ENCODE data around the gene CYSLTR1. TPM values are rescaled to one million over a fixed set of nuclear protein-coding genes. Genes with fewer than 3 reads are reported as not detected.

Gene CYSLTR1
- total and polyA plus RNA-seq, 2 of the 4 experiments (the other 2 are of a cell fraction) = not detected

DNA sequence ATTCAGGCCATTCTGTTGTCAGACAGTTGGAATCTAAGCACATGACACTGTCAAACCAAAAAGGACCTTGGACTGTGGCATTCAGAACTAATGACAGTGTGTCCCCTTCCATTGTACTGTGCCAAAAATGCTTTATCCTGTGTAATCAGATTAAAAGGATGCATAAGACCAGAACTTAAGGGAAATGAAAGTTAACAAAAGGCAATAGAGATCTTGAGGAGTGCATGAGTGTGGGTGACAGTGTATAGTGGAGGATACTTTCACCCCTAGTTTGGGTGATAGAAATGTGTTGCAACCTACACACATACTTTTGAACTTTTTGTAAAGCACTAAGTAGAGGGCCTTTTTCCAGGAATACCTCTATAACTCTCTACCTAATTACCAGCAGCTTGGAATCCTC lies 4.5 kb downstream of the CYSLTR1 start:
- dilution Hi-C loops (cut with HindIII; ENCODE audit: low sequenced_read_pairs, unreplicated experiment) (no loop called here), intact Hi-C loops (cut with micrococcal nuclease) (no loop called here), in situ Hi-C loops (cut with MboI; ENCODE audit: low sequenced_read_pairs) (no loop called here)
- H3K79me1 ChIP-seq (ENCODE audit: low read depth in 1 of 2, low read length in 2 of 2) = no peaks in the 10 kb centered on the region
- ChIA-PET POLR2A (ENCODE audit: unreplicated experiment) (no interaction called here), CTCF (no interaction called here)
- no peak overlapping the region for H3K18ac ChIP-seq (ENCODE audit: low read depth, low read length)
- ATAC-seq (ENCODE audit: low read depth) = no peak
- H2BK20ac ChIP-seq (ENCODE audit: low read depth, low read length) = no peak overlapping the region
- no peak for DNase-seq
- H3K56ac ChIP-seq (ENCODE audit: extremely low read depth, insufficient read depth, low read length) = no peak overlapping the region
- no peak overlapping the region for H2BK5ac ChIP-seq (ENCODE audit: low read depth, low read length, poor library complexity, severe bottlenecking)
- H3K27ac ChIP-seq (ENCODE audit: insufficient read depth, low read length) = no peak overlapping the region
- H2BK120ac ChIP-seq (ENCODE audit: low read depth, low read length) = no peak overlapping the region
- H4K8ac ChIP-seq (ENCODE audit: low read depth in 2 of 2, low read length in 2 of 2) = no peak overlapping the region
- H2AFZ ChIP-seq (replicated peaks; ENCODE audit: low read length, poor library complexity) = no peak overlapping the region
- H3K9me1 ChIP-seq (ENCODE audit: insufficient read depth, low read length) = no peaks in the 10 kb centered on the region
- no peak for TF ChIP-seq RAD21 (IDR thresholded peaks at IDR 0.05; ENCODE audit: low read length)
- no peak for TF ChIP-seq POLR2A (IDR thresholded peaks at IDR 0.05; ENCODE audit: low read depth, low read length)
- TF ChIP-seq SMC3 (IDR thresholded peaks at IDR 0.05; ENCODE audit: low read depth, low read length) = no peak
- TF ChIP-seq CEBPB (IDR thresholded peaks at IDR 0.05; ENCODE audit: low read depth, low read length) = no peak
- TF ChIP-seq, protein P1, sequence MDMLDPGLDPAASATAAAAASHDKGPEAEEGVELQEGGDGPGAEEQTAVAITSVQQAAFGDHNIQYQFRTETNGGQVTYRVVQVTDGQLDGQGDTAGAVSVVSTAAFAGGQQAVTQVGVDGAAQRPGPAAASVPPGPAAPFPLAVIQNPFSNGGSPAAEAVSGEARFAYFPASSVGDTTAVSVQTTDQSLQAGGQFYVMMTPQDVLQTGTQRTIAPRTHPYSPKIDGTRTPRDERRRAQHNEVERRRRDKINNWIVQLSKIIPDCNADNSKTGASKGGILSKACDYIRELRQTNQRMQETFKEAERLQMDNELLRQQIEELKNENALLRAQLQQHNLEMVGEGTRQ (IDR thresholded peaks at IDR 0.05; ENCODE audit: low read depth, low read length) = no peak
- TF ChIP-seq RCOR1 (IDR thresholded peaks at IDR 0.05; ENCODE audit: insufficient replicate concordance, low read length) = no peak
- TF ChIP-seq FOS (IDR thresholded peaks at IDR 0.05; ENCODE audit: low read depth, low read length) = no peak
- TF ChIP-seq, protein P2, sequence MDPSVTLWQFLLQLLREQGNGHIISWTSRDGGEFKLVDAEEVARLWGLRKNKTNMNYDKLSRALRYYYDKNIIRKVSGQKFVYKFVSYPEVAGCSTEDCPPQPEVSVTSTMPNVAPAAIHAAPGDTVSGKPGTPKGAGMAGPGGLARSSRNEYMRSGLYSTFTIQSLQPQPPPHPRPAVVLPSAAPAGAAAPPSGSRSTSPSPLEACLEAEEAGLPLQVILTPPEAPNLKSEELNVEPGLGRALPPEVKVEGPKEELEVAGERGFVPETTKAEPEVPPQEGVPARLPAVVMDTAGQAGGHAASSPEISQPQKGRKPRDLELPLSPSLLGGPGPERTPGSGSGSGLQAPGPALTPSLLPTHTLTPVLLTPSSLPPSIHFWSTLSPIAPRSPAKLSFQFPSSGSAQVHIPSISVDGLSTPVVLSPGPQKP (IDR thresholded peaks at IDR 0.05; ENCODE audit: borderline replicate concordance, low read depth, low read length) = no peak
- TF ChIP-seq MAFK (IDR thresholded peaks at IDR 0.05; ENCODE audit: low read depth, low read length) = no peak
- TF ChIP-seq BHLHE40 (IDR thresholded peaks at IDR 0.05; ENCODE audit: low read depth, low read length) = no peak
- no peak for TF ChIP-seq CHD1 (IDR thresholded peaks at IDR 0.05; ENCODE audit: low read depth, low read length)
- TF ChIP-seq, protein P3, sequence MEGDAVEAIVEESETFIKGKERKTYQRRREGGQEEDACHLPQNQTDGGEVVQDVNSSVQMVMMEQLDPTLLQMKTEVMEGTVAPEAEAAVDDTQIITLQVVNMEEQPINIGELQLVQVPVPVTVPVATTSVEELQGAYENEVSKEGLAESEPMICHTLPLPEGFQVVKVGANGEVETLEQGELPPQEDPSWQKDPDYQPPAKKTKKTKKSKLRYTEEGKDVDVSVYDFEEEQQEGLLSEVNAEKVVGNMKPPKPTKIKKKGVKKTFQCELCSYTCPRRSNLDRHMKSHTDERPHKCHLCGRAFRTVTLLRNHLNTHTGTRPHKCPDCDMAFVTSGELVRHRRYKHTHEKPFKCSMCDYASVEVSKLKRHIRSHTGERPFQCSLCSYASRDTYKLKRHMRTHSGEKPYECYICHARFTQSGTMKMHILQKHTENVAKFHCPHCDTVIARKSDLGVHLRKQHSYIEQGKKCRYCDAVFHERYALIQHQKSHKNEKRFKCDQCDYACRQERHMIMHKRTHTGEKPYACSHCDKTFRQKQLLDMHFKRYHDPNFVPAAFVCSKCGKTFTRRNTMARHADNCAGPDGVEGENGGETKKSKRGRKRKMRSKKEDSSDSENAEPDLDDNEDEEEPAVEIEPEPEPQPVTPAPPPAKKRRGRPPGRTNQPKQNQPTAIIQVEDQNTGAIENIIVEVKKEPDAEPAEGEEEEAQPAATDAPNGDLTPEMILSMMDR (conservative IDR thresholded peaks at IDR 0.05; ENCODE audit: low read depth, low read length) = no peak
- TF ChIP-seq RFX5 (IDR thresholded peaks at IDR 0.05; ENCODE audit: low read depth, low read length) = no peak
- TF ChIP-seq NFE2L2 (IDR thresholded peaks at IDR 0.05; ENCODE audit: low read depth, low read length) = no peak
- no peak for TF ChIP-seq MAZ (IDR thresholded peaks at IDR 0.05; ENCODE audit: borderline replicate concordance, low read depth, low read length)
- no peak for TF ChIP-seq MXI1 (IDR thresholded peaks at IDR 0.05; ENCODE audit: borderline replicate concordance, low read depth, low read length)
- no peaks in the 10 kb centered on the region for H3K36me3 ChIP-seq (ENCODE audit: control insufficient read depth, insufficient read depth, low read length)
- no peak overlapping the region for H4K91ac ChIP-seq (ENCODE audit: insufficient read depth, low read depth, low read length)
- H3K9ac ChIP-seq (ENCODE audit: low read depth, low read length) = no peak overlapping the region
- H2BK15ac ChIP-seq (ENCODE audit: low read depth, low read length) = no peak overlapping the region
- no peaks in the 10 kb centered on the region for H4K20me1 ChIP-seq (ENCODE audit: insufficient read depth, low read length)
- no peak overlapping the region for H3K14ac ChIP-seq (replicated peaks; ENCODE audit: low read depth, low read length)
- no TSS peak for BruUV-seq (replicated peaks)
- no peak overlapping the region for H4K5ac ChIP-seq (ENCODE audit: low read depth, low read length)
- H3K23ac ChIP-seq (ENCODE audit: low read depth, low read length) = no peak overlapping the region
- H2AK9ac ChIP-seq (replicated peaks; ENCODE audit: low read depth, low read length, poor library complexity) = no peak overlapping the region
- H2AK5ac ChIP-seq (ENCODE audit: low read depth, low read length) = no peak overlapping the region
- H3K4me1 ChIP-seq (ENCODE audit: control insufficient read depth, insufficient read depth, low read length) = no peaks in the 10 kb centered on the region
- no peak overlapping the region for H3K4me2 ChIP-seq (ENCODE audit: low read depth, low read length)
- no peak overlapping the region for H3K4ac ChIP-seq (ENCODE audit: low read depth, low read length)
- no peaks in the 10 kb centered on the region for H3K27me3 ChIP-seq (ENCODE audit: control insufficient read depth, insufficient read depth, low read length)
- H3K9me3 ChIP-seq (ENCODE audit: control insufficient read depth, insufficient read depth, low read length) = no peaks in the 10 kb centered on the region
- H3K4me3 ChIP-seq (ENCODE audit: insufficient read depth, low read depth, low read length) = no peak overlapping the region
